GDM1 (cell line): ENCODE results near the gene CNRIP1.
"Not testable (repeated sequence)": the region's sequence is repeated elsewhere in the genome, so short reads cannot be mapped to it uniquely, and the experiment has no call there.

ENCODE experiments used
- DNase-seq: peaks from one replicate; lab custom pipeline; 2025; lab: John Stamatoyannopoulos, UW

CNRIP1 gene

DNA sequence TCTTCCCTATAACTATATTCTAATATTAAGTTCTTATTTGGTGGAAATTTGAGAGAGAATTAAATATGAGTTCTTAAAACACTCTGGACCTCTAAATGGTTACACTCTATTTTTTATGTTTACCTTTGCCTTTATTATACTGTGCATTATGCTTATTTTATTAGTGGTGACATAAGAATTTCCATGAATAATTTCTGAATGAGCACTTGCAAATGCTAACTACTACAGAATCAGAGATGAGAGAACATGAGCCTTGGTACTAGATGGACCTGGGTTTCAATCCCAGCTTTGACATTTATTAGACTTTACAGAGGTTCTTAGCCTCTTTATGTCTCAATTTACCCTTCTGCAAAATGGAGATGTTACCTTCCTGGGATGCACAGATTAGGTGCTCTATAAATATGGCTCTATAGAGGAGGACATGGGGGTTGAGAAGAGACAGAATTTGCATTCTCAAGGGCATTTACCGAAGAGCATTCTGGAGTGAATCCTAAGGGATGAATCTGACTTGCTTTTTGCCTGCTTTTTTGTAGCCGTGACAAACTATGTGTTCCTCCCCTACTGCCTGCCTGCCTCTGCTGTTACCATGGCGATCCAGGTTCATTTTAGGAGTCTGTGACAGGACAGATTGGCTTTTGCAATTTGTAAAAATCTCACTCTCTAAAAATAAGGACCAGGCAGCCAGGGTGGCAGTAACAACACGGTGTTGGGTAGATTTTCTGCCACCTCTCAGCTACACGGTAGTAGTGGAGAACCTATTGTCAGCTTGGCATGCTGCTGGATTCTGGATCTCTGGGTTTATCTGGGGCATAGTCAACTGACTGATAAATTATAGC, 20.7 kb upstream of the CNRIP1 start:
- DNase-seq: no peak

DNA sequence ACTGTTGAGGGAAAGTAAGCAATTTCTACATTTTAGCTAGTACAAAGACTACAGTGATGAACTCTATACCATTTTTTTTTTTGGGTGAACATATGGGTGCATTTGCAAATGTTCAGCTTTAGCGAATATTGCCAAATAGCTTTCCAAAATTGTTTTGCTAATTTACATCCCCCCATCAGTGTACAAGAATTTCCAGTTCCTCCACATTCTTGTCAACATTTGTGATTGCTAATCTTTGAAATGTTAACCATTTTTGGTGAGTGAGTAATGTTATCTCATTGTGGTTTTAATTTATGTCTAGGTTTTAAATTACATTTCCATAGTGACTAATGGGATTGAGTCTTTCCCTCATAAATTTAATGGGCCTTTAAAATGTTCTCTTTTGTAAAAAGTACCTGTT, 16.4 kb upstream of the CNRIP1 start:
- DNase-seq: no peak

GRCh38 chr2:68333931-68334330, 14.2 kb upstream of the CNRIP1 start:
- no peak for DNase-seq

DNA sequence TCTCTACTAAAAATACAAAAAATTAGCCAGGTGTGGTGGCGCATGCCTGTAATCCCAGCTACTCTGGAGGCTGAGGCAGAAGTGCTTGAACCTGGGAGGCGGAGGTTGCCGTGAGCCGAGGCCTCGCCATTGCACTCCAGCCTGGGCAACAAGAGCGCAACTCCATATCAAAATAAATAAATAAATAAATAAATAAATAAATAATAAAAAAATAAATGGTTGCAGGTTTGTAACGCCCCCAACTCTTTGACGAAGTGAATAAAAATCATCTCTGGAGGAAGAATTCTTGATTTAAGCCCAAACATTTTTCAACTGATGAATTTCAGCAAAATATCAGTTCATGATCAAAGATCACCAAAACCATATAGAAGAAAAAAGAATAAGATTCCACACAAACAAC, 13.3 kb upstream of the CNRIP1 start:
- DNase-seq: no peak

DNA sequence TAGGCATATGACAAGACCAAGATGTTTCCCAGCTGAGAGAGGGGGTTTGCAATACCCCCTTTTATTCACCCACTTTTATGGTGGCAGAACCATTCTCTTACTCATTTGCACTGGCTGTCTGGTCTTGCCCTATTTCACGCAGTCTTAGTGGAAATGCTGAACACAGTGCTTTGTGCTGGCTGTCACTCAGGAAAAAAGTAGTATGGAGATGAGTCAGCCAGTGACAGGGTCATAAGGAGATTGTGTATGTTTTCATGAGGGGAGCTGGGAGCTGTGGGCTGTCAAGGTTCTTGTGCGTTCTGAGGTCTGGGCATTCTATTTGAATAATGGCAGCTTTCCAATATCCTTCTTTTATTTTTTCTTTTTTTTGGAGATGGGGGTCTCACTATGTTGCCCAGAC, 10.9 kb upstream of the CNRIP1 start:
- DNase-seq: no peak

GRCh38 chr2:68328901-68329300, 9.2 kb upstream of the CNRIP1 start:
- DNase-seq: no peak

DNA sequence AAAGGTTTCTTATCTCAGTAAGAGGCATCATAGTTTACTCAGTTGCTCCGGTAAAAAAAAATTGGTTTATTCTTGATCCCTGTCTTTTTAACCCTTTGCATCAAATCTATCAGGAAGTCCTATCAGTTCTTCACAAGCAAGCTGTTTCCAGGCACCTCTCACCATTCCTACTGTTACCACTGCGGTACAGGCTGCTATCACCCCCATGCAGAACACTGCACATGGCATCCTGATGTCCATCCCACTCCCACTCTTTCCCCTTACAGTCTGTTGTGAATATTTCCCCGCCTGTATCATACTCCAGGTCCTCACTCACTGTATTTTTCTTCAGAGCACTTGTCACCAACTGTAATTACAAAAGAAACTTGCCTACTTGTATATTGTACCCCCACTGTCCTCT, 5.3 kb upstream of the CNRIP1 start:
- DNase-seq: no peak

GRCh38 chr2:68320118-68320641, 431 bp upstream of the CNRIP1 start:
- DNase-seq: no peak

DNA sequence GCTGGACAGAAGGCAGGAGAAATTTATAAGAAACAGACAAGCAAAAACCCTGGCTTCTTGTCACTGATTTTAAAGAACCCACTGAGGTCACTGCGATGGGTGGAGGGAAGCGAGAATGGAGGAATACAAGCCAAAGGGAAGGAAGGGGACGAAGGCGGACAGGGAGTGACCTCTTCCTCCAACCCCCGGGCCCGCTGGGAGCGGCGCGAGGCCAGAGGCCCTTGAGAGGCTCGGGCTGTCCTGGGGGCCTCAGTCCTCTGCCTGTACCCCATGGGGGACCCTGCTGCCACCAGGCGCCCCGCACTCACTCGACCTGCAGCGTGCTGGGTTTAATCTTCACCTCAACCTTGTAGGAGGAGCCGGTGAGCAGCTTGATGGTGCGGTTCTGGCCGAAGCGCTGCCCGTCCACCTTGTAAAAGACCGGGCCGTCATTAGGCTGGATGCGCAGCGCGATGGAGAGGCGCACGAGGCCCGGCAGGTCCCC, 793 bp downstream of the CNRIP1 start:
- no peak for DNase-seq

GRCh38 chr2:68317971-68318913, 1.5 kb downstream of the CNRIP1 start:
- no peak for DNase-seq

DNA sequence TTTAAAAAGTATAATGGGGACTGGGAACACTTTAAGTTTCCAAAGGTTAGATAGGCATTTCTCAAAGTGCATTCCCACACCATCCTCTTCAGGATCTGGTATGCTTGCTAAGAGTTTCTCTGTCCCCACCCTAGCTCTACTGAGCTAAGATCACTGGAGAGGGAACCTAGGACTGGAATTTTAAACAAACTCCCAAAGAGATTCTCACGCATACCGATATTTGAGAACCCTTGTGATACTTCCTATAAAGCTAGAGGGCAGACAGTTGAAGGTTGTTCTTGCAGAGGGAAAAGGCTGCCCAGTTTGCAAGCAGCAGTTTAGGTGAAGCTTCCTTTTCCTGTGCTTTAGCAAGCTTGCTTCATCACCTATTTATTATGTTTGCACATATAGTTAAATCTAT, 3.6 kb downstream of the CNRIP1 start:
- no peak for DNase-seq

DNA sequence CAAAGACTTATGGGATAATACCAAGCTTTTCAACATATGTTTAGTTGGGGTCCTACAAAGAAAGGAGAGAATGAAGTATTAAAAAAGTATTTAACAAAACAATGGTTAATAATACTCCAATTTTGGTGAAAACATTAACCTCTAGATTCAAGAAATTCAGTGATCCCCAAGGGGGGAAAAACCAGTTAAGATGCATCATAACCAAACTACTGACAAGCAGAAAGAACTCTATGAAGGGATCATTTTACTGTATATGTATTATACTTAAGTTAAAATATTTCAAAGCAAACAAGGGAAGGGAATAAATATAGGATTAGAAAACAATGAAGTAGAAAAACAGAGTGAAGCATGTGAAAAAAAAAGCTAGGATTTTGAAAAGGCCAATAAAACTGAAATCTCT, 8.7 kb downstream of the CNRIP1 start:
- DNase-seq: no peak

- no peak for DNase-seq
Observed at GRCh38 chr2:68309426-68309825, 10.3 kb downstream of the CNRIP1 start.

- not testable (repeated sequence) for DNase-seq
Observed at GRCh38 chr2:68303902-68304272, 15.9 kb downstream of the CNRIP1 start.

DNA sequence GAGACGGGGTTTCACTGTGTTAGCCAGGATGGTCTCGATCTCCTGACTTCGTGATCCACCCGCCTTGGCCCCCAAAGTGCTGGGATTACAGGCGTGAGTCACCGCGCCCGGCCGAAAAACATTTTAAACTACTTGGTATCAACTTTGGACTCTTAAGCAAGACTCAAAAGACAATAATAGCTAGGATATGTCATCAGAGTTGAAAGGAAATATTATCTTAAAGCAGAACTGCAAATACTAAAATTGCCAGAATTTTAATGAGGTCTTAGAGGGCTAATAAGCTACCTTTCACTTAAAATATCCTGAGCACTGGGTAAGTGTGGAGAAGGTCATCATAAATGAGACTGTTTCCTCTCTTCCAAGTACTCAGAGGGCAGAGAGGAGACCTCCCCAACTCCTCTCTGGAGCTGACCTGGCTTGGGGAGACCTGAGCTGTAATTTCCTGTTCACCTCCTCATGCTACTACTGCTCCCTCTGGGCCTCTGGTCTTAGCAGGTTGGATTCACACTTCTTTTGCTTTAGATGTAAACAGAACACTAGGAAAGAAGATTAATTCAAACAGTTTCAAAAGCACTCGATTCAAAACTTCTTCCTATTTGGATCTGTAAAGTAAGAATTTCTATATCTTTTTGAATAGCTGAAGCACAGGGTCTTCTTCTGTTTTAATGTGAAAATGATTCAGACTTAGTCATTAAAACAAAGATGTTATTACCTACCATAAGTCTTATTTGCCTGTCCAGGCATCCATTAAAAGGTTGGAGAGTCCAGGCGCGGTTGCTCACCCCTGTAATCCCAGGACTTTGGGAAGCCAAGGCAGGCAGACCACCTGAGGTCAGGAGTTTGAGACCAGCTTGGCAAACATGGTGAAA, 16.5 kb downstream of the CNRIP1 start:
- no peak for DNase-seq

- no peak for DNase-seq
Observed at GRCh38 chr2:68302281-68302875, 17.4 kb downstream of the CNRIP1 start.

DNA sequence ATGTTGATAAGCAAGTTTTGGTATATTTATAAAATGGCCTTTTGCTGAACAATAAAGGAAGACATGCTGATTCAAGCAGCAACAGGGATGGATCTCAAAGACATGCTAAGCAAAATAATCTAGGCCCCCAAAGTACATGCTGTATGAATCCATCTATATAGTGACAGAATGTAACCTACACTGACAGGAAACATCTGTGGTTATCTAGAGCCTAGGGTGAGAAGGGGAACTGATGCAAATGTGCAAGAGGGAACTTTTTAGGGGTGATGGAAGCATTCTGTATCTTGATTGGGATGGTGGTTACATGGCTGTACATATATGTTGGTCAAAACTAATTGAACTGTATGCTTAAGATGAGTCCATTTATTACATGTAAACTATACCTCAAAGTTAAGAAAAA, 24.2 kb downstream of the CNRIP1 start:
- peak; percentile 60 for DNase-seq

DNA sequence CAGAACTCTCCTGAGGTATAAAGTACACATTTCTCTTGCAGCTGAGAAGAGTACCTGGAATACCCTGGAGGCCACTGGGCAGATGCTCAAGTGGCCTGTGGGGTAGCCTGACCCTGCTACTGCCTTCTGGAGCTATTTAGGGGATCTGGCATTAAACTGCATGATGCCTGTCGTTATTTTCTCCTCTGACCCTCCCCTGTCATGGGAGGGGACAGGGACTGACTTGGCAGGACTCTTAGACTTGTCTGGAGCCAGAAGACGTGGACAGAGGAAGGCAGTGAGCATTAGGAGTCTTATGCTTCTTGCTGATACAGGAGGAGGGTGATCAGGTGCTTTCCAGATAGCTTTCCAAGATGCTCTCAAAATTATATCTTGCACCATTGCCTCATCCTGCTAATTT, 24.8 kb downstream of the CNRIP1 start:
- DNase-seq: no peak

GRCh38 chr2:68294187-68294586, 25.6 kb downstream of the CNRIP1 start:
- DNase-seq: no peak

DNA sequence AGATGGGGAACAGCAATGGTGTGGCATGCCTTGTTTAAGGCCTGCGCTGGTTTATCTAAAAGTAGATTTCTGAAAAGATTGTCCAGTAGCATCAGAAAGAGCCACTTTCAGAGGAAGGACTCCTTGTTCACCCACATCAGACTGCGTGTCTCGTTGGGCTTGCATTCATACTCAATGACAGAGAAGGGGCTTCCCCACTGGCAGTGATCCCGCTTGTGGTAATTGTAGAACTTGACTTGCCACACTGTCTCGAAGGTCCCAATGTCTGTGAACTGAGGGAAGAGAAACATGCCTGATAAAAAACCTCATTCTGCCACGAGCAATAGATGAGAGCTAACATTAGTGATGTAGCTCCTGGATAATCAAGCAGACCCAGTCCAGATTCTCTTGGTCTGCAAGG, 26.0 kb downstream of the CNRIP1 start:
- DNase-seq: no peak

DNA sequence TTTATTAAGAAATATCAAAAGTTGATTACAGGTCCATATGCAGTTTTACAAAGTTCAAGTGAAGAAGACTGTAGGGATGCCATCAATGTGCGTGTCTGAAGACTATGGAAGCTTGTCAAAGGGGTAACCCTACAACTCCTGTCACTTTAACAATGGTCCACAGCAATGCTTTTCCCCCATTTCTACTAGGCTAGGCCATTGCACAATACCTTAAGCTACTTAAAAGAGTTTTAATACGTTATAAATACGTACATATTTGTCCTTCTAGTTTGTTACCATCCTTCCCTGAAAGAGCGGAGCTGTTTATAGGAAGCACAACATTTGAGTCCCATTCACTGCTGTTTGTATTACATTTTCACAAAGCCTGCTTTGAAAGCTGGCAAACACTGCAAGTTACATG, 26.7 kb downstream of the CNRIP1 start:
- no peak for DNase-seq
